GM12892 (cell line): ENCODE measurements around the gene SMIM29.
"Not testable (repeated sequence)": the region's sequence is repeated elsewhere in the genome, so short reads cannot be mapped to it uniquely, and the experiment has no call there.

ENCODE experiments used
- POLR2A ChIP-seq: IDR thresholded peaks from 2 replicates; pipeline ENCODE4 v1.6.1; 2011; ENCODE audit warnings: low read depth, low read length, control low read depth
- POLR2AphosphoS5 ChIP-seq: IDR thresholded peaks from 2 replicates; pipeline ENCODE4 v1.6.1; 2011; ENCODE audit warnings: low read depth, low read length, control low read depth

GRCh38 chr6:34269132-34269531, 20.3 kb upstream of the SMIM29 start:
- TF ChIP-seq POLR2A, POLR2AphosphoS5: not testable (repeated sequence)
